Neuronal stem cell (in vitro differentiated cells): ENCODE measurements around the gene UBAC2.

Experiments used
- DNase-seq: peaks from one replicate; pipeline ENCODE4 v3.0.0-alpha.2; 2013; ENCODE audit warnings: low spot score
- H2AFZ ChIP-seq: one replicate; pipeline ENCODE4 v1.6.1; 2013; ENCODE audit warnings: mild to moderate bottlenecking, low read length, inconsistent platforms
- H2AK5ac ChIP-seq: 2 replicates; pipeline ENCODE4 v1.6.1; 2013; ENCODE audit warnings: low read depth, mild to moderate bottlenecking, inconsistent platforms, low read length, moderate library complexity, mixed read lengths
- H2BK120ac ChIP-seq: 2 replicates; pipeline ENCODE4 v1.6.1; 2013; ENCODE audit warnings: low read depth, mild to moderate bottlenecking, inconsistent platforms, low read length, moderate library complexity, mixed read lengths
- H2BK12ac ChIP-seq: one replicate; pipeline ENCODE4 v1.6.1; 2013; ENCODE audit warnings: low read length, inconsistent platforms
- H2BK15ac ChIP-seq: 2 replicates; pipeline ENCODE4 v1.6.1; 2013; ENCODE audit warnings: mild to moderate bottlenecking, low read length, inconsistent platforms, mixed read lengths
- H2BK5ac ChIP-seq: one replicate; pipeline ENCODE4 v1.6.1; 2013; ENCODE audit warnings: inconsistent platforms, mild to moderate bottlenecking, low read length, moderate library complexity
- H3K14ac ChIP-seq: one replicate; pipeline ENCODE4 v1.6.1; 2013; ENCODE audit warnings: low read length, inconsistent platforms
- H3K18ac ChIP-seq: 2 replicates; pipeline ENCODE4 v1.6.1; 2013; ENCODE audit warnings: low read length, inconsistent platforms
- H3K23ac ChIP-seq: 2 replicates; pipeline ENCODE4 v1.6.1; 2013; ENCODE audit warnings: low read depth, mild to moderate bottlenecking, mixed read lengths, low read length, inconsistent platforms; ENCODE audit not compliant: poor library complexity
- H3K27ac ChIP-seq: replicated peaks from 3 replicates; pipeline ENCODE4 v1.5.1; 2013; ENCODE audit warnings: low read length, inconsistent platforms
- H3K27me3 ChIP-seq, 3 experiments: 2 replicates each; pipeline ENCODE4 v1.6.1; 2013; ENCODE audit warnings: low read length in 3 of 3, mild to moderate bottlenecking in 2 of 3, inconsistent platforms in 1 of 3, low read depth in 1 of 3, mixed read lengths in 1 of 3, moderate library complexity in 1 of 3; ENCODE audit not compliant: control insufficient read depth in 3 of 3, insufficient read depth in 3 of 3
- H3K36me3 ChIP-seq, 2 donors: replicated peaks in 1 of 2; 2 replicates each; pipeline ENCODE4 v1.6.1; 2013; ENCODE audit warnings: low read length in 2 of 2; ENCODE audit not compliant: control insufficient read depth in 2 of 2, insufficient read depth in 2 of 2
- H3K4ac ChIP-seq: 2 replicates; pipeline ENCODE4 v1.6.1; 2013; ENCODE audit warnings: inconsistent platforms, mild to moderate bottlenecking, low read length, moderate library complexity
- H3K4me1 ChIP-seq, 2 donors: 1 replicate in 1 of 2; 2 replicates in 1 of 2; pipeline ENCODE4 v1.6.1; 2013; ENCODE audit warnings: low read length in 2 of 2, low read depth in 1 of 2; ENCODE audit not compliant: control insufficient read depth in 2 of 2, insufficient read depth in 1 of 2
- H3K4me2 ChIP-seq: one replicate; pipeline ENCODE4 v1.6.1; 2013; ENCODE audit warnings: mild to moderate bottlenecking, low read length, inconsistent platforms; ENCODE audit not compliant: insufficient read depth, poor library complexity, severe bottlenecking
- H3K4me3 ChIP-seq, 2 donors: 2 replicates each; pipeline ENCODE4 v1.5.1; 2013; ENCODE audit warnings: low read length in 2 of 2, mild to moderate bottlenecking in 2 of 2, inconsistent platforms in 1 of 2, moderate library complexity in 1 of 2
- H3K79me1 ChIP-seq: one replicate; pipeline ENCODE4 v1.6.1; 2013; ENCODE audit warnings: low read depth, mild to moderate bottlenecking, inconsistent platforms, low read length, moderate library complexity
- H3K9ac ChIP-seq: one replicate; pipeline ENCODE4 v1.6.1; 2013; ENCODE audit warnings: mild to moderate bottlenecking, low read depth, low read length, inconsistent platforms; ENCODE audit not compliant: poor library complexity
- H3K9me3 ChIP-seq, 2 donors: replicated peaks in 1 of 2; 2 replicates each; pipeline versions ENCODE3 to v1.6.1; 2013; ENCODE audit warnings: low read length in 2 of 2, mild to moderate bottlenecking in 2 of 2, inconsistent platforms in 1 of 2, low read depth in 1 of 2, mixed read lengths in 1 of 2, moderate library complexity in 1 of 2; ENCODE audit not compliant: control insufficient read depth in 2 of 2, insufficient read depth in 1 of 2
- H4K8ac ChIP-seq: one replicate; pipeline ENCODE4 v1.6.1; 2013; ENCODE audit warnings: low read depth, mild to moderate bottlenecking, inconsistent platforms, low read length, moderate library complexity
- H4K91ac ChIP-seq: one replicate; pipeline ENCODE4 v1.6.1; 2013; ENCODE audit warnings: low read length, low read depth, mild to moderate bottlenecking, inconsistent platforms; ENCODE audit not compliant: poor library complexity
- WGBS, 2 donors: extraction: QIAGEN DNeasy Blood & Tissue Kit; methylation state at CpG; one replicate each; pipeline ENCODE4 v1.1.7; 2013; ENCODE audit warnings: missing lambda C conversion rate in 2 of 2, mixed read lengths in 1 of 2; ENCODE audit not compliant: insufficient read length in 2 of 2, insufficient replicate concordance in 1 of 2; ENCODE audit errors: extremely low coverage in 2 of 2; 5-methylcytosine and 5-hydroxymethylcytosine counted together

UBAC2 gene

GRCh38 chr13:99347335-99347878 is 146.8 kb downstream of the UBAC2 start:
- Histone ChIP-seq H2BK12ac (no peak overlapping the region), H3K79me1 (no peaks in the 10 kb centered on the region), H2BK120ac (no peak overlapping the region), H3K18ac (no peak overlapping the region), H3K14ac (no peak overlapping the region), H3K4me2 (no peak overlapping the region), H3K27ac (no peak overlapping the region), H4K91ac (no peak overlapping the region), H3K9ac (no peak overlapping the region), H4K8ac (no peak overlapping the region), H3K4me1 (no peaks in the 10 kb centered on the region), H3K4ac (no peak overlapping the region), H3K36me3 (peaks cover 10 to 68% of the 10 kb centered on the region in 2 donors), H3K27me3 (no peaks in the 10 kb centered on the region), H3K9me3 (no peaks in the 10 kb centered on the region), H2BK5ac (no peak overlapping the region), H2AFZ (no peak overlapping the region), H3K4me3 (no peak overlapping the region), H2AK5ac (no peak overlapping the region), H2BK15ac (no peak overlapping the region), H3K23ac (no peak overlapping the region)
- no peak for DNase-seq
- no CpG with 5 or more reads among the region's 6 CpGs for WGBS, 2 donors

- Histone ChIP-seq H3K23ac (no peak overlapping the region), H3K27me3 (no peaks in the 10 kb centered on the region), H3K36me3 (peaks cover 5 to 62% of the 10 kb centered on the region in 2 donors), H3K18ac (no peak overlapping the region), H4K8ac (no peak overlapping the region), H3K4me1 (no peaks in the 10 kb centered on the region), H2BK12ac (no peak overlapping the region), H3K27ac (no peak overlapping the region), H3K79me1 (no peaks in the 10 kb centered on the region), H2AFZ (no peak overlapping the region), H2AK5ac (no peak overlapping the region), H2BK5ac (no peak overlapping the region), H3K14ac (no peak overlapping the region), H3K9ac (no peak overlapping the region), H3K4ac (no peak overlapping the region), H3K4me2 (no peak overlapping the region), H4K91ac (no peak overlapping the region), H3K4me3 (no peak overlapping the region), H2BK15ac (no peak overlapping the region), H3K9me3 (no peaks in the 10 kb centered on the region), H2BK120ac (no peak overlapping the region)
- no CpG with 5 or more reads among the region's 8 CpGs for WGBS, 2 donors
- no peak for DNase-seq
These were observed 147.3 kb downstream of the UBAC2 start for GRCh38 chr13:99347911-99348451.

GRCh38 chr13:99350191-99350590 is 149.5 kb downstream of the UBAC2 start:
- H4K8ac ChIP-seq: no peak overlapping the region
- peaks cover 5 to 57% of the 10 kb centered on the region in 2 donors for H3K36me3 ChIP-seq
- H2BK5ac ChIP-seq: no peak overlapping the region
- no peaks in the 10 kb centered on the region for H3K79me1 ChIP-seq
- no peak overlapping the region for H2BK15ac ChIP-seq
- H2AK5ac ChIP-seq: no peak overlapping the region
- DNase-seq: no peak
- H2BK120ac ChIP-seq: no peak overlapping the region
- no peak overlapping the region for H3K9ac ChIP-seq
- no peak overlapping the region for H3K18ac ChIP-seq
- H3K27me3 ChIP-seq: no peaks in the 10 kb centered on the region
- H3K14ac ChIP-seq: no peak overlapping the region
- H3K4me1 ChIP-seq: peaks cover 0 to 1% of the 10 kb centered on the region in 2 donors
- no peak overlapping the region for H3K4me3 ChIP-seq
- no peak overlapping the region for H2AFZ ChIP-seq
- no peak overlapping the region for H3K4ac ChIP-seq
- H3K27ac ChIP-seq: no peak overlapping the region
- H2BK12ac ChIP-seq: no peak overlapping the region
- H3K4me2 ChIP-seq: no peak overlapping the region
- peaks cover 0 to 5% of the 10 kb centered on the region in 2 donors for H3K9me3 ChIP-seq
- no peak overlapping the region for H3K23ac ChIP-seq
- no CpG with 5 or more reads among the region's 2 CpGs for WGBS, 2 donors
- H4K91ac ChIP-seq: no peak overlapping the region

- no peak overlapping the region for H3K4ac ChIP-seq
- no peaks in the 10 kb centered on the region for H3K27me3 ChIP-seq
- H3K79me1 ChIP-seq: no peaks in the 10 kb centered on the region
- no peak overlapping the region for H3K23ac ChIP-seq
- H2BK5ac ChIP-seq: no peak overlapping the region
- no peak overlapping the region for H4K91ac ChIP-seq
- peaks cover 6 to 48% of the 10 kb centered on the region in 2 donors for H3K36me3 ChIP-seq
- H3K27ac ChIP-seq: no peak overlapping the region
- H2AK5ac ChIP-seq: no peak overlapping the region
- WGBS, 2 donors: no CpG with 5 or more reads among the region's 4 CpGs
- no peak for DNase-seq
- H3K9ac ChIP-seq: no peak overlapping the region
- H3K4me2 ChIP-seq: no peak overlapping the region
- no peak overlapping the region for H4K8ac ChIP-seq
- no peak overlapping the region for H3K4me3 ChIP-seq
- H2AFZ ChIP-seq: no peak overlapping the region
- no peak overlapping the region for H3K18ac ChIP-seq
- no peak overlapping the region for H3K14ac ChIP-seq
- no peak overlapping the region for H2BK12ac ChIP-seq
- H3K9me3 ChIP-seq: peaks cover 0 to 5% of the 10 kb centered on the region in 2 donors
- H3K4me1 ChIP-seq: peaks cover 2 to 12% of the 10 kb centered on the region in 2 donors
- H2BK120ac ChIP-seq: no peak overlapping the region
- no peak overlapping the region for H2BK15ac ChIP-seq
These were observed 151.1 kb downstream of the UBAC2 start for GRCh38 chr13:99351772-99352171.
